SH-SY5Y (cell line): Measurements from ENCODE around the gene MAP4K3.

ENCODE experiments used
- GATA2 ChIP-seq: IDR thresholded peaks from 2 replicates; pipeline ENCODE4 v1.6.1; 2011; ENCODE audit warnings: mild to moderate bottlenecking, low read depth, low read length
- GATA3 ChIP-seq: IDR thresholded peaks from 2 replicates; pipeline ENCODE4 v1.6.1; 2011; ENCODE audit warnings: low read depth, mild to moderate bottlenecking, low read length, moderate library complexity

DNA sequence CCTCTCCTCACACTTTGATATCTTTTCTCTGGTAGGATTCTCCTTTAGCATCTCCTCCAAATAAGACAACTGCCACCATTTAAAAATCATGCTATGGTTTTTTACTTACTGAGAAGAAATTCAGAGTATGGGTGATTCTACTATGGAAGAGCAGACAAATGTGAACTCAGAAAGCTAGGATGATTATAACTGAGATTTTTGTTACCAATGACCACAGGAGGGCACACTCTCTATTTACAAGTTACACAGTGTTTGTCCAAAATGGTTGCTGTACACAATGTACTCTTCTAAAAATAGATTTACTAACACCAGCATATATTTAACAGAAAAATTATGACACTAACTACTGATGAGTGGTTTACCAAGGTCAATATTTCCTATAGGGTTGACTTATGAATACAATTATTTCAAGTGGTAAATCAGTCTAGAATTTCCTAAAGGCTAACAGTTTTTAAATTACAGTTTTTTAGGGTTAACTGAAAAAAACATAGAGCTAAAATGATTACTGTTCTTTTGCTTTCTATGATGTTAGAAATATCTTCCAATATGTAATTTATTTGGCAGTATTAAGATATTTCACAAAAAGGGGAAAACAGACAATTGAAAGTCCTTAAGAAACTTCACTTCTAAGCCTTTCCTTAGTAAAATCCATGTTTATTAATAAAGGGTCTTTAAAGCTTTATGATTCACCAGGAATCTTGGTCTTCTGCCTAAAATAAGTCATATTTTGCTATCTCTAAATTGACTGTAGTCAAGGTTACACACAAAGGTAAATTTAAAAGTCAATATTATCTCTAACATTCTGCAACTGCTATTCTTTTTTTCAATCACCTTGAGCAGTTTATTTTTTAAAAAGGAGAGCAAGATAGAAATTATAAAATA is 57.2 kb downstream of the MAP4K3 start:
- no peak for TF ChIP-seq GATA2
- no peak for TF ChIP-seq GATA3
